ENCODE results near the gene PPARA.

Gene PPARA

DNA sequence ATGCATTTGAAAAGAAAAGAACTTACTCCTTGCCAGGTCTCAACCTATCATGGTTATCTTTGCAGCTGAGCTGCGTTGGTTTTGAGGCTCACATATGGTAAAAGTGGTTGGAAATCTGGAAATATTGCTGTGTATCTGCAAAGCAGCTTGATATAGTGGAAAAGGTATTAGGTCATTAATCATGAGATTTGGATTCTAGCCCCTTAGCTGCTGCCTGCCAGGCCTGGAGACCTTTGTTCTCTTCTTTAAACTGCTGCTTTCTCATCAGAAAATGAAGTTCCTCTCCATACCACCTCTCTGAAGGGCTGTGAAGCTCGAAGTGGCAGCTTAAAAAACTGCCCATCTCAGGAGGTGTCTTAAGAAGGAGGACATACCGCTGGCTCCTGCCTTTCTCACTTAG, 5.7 kb downstream of the PPARA start:
- in situ Hi-C loops (cut with MboI; ENCODE audit: low pct_unique_long_range_greater_than_20kb, low sequenced_read_pairs, unreplicated experiment) = no loop called here
- no peak for DNase-seq (ENCODE audit: low spot score)
- TF ChIP-seq, protein P1, sequence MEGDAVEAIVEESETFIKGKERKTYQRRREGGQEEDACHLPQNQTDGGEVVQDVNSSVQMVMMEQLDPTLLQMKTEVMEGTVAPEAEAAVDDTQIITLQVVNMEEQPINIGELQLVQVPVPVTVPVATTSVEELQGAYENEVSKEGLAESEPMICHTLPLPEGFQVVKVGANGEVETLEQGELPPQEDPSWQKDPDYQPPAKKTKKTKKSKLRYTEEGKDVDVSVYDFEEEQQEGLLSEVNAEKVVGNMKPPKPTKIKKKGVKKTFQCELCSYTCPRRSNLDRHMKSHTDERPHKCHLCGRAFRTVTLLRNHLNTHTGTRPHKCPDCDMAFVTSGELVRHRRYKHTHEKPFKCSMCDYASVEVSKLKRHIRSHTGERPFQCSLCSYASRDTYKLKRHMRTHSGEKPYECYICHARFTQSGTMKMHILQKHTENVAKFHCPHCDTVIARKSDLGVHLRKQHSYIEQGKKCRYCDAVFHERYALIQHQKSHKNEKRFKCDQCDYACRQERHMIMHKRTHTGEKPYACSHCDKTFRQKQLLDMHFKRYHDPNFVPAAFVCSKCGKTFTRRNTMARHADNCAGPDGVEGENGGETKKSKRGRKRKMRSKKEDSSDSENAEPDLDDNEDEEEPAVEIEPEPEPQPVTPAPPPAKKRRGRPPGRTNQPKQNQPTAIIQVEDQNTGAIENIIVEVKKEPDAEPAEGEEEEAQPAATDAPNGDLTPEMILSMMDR (IDR thresholded peaks at IDR 0.05; ENCODE audit: extremely low read depth, insufficient read depth, missing control alignments) = no peak

DNA sequence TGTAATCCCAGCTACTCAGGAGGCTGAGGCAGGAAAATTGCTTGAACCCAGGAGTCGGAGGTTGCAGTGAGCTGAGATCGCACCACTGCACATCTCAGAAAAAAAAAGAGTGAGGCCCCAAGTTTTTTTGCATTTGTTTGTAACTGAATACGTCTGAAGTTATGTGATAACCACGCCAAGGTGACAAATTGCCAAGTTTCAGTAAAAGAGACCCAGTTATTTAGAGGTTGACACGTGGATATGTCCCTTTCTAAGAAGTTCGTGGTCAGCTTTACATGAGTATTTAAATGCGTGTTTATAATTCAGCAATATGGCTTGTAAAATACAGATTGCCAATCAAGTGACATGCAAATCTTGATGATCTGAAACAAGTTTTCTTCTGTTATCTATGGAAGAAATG, 8.0 kb downstream of the PPARA start:
- no peak for DNase-seq (ENCODE audit: low spot score)
- in situ Hi-C loops (cut with MboI; ENCODE audit: low pct_unique_long_range_greater_than_20kb, low sequenced_read_pairs, unreplicated experiment) = no loop called here
- TF ChIP-seq, protein P1 (IDR thresholded peaks at IDR 0.05; ENCODE audit: extremely low read depth, insufficient read depth, missing control alignments) = no peak

DNA sequence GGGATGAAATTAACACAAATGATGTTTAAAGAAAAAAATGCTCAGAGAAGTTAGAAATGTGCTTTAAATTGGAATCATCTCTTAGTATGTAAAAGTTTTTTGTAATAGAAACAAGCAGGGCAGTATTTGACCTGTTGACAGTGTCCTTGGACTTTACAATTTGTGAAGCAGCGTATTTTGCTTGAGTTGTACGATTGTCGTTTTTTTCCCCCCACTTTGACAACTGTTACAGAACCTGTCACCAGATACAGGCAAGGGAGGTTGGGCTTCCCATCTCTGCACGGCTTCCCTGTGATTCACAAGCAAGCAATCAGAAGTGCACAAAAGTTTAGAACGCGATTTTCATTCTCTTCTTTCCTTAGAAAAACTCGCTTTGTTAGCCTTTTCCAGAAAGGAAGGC, 8.9 kb downstream of the PPARA start:
- no peak for DNase-seq (ENCODE audit: low spot score)
- in situ Hi-C loops (cut with MboI; ENCODE audit: low pct_unique_long_range_greater_than_20kb, low sequenced_read_pairs, unreplicated experiment) = no loop called here
- TF ChIP-seq, protein P1 (IDR thresholded peaks at IDR 0.05; ENCODE audit: extremely low read depth, insufficient read depth, missing control alignments) = no peak

DNA sequence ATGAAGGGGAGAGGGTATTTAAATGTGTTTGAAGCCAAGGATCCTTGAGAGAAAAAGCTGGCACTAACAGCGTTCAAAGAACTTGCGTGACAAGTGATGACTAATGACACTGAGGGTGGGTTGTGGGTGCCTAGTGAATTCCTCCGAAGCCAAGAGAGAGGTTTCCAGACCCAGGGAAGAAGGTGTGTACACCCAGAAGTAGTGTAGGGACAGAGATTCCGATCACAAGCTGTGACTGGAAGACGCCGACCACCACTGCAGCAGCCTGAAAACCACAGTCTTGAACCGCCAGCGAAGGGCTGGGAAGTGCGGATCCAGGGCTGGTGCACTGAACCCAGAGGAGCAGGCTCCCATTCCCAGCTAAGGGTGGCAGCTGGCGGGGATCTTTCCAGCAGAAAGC, 9.5 kb downstream of the PPARA start:
- in situ Hi-C loops (cut with MboI; ENCODE audit: low pct_unique_long_range_greater_than_20kb, low sequenced_read_pairs, unreplicated experiment) = no loop called here
- TF ChIP-seq, protein P1 (IDR thresholded peaks at IDR 0.05; ENCODE audit: extremely low read depth, insufficient read depth, missing control alignments) = no peak
- no peak for DNase-seq (ENCODE audit: low spot score)

DNA sequence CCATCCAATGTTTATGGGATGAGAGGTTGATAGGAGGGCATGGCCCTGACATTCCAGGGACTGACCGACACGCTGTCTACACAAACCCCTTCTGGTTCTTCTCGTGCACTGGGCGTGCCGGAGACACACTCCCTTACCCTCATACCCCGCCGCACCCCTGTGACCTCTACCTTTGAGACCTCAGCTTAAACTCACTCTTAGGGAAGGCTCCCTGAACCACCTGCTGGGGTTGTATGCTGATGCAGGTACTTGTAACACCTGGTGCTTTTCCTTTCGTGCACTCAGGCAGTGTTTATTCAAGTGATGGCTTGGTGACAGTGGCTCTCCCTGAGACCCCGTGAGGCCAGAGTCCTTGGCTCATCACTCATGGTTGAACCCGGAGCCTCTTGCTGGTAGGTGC, 12.0 kb downstream of the PPARA start:
- DNase-seq (ENCODE audit: low spot score) = no peak
- in situ Hi-C loops (cut with MboI; ENCODE audit: low pct_unique_long_range_greater_than_20kb, low sequenced_read_pairs, unreplicated experiment) = no loop called here
- TF ChIP-seq, protein P1 (IDR thresholded peaks at IDR 0.05; ENCODE audit: extremely low read depth, insufficient read depth, missing control alignments) = no peak

DNA sequence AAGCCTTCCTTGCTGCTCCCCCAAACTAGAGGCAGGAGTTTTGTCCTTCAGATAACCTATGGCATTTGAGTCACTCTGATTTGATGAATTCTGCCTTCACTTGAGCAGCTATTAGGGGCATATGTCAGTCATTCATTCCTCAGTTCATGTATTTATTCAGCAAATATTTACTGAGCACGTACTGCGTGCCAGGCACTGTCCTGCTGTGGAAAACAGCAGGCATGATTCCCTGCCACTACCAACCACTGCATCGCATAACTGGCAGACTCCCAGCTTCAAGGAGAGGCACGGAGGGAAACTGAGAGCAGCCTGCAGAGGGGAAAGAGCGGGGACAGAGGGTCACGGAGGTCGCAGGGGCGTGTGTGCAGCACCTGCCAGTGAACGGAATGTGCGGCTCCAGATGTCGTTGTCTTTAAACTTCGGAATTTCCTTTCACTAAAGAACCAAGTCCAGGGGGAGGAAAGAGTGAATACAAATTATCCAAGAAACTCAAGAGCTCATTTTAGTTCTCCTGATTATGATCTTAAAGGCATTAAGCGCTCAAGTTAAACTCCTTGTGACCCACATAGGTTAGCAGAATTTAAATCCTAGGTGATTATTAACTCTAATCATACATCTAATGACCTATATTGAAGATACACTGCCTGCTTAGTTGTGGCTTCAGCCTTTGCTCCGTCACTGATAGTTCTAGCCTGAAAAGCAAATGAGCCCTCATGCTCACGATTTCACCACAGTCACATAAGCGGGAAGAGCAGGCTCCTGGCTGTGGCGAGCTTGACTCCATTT, 12.6 kb downstream of the PPARA start:
- TF ChIP-seq, protein P1 (IDR thresholded peaks at IDR 0.05; ENCODE audit: extremely low read depth, insufficient read depth, missing control alignments) = no peak
- no peak for DNase-seq (ENCODE audit: low spot score)
- in situ Hi-C loops (cut with MboI; ENCODE audit: low pct_unique_long_range_greater_than_20kb, low sequenced_read_pairs, unreplicated experiment) = no loop called here

Data from GM13977 (cell line).